HG02763 (cell line): ENCODE data around the gene EPHB6.

Source experiments
- ATAC-seq: cut with Tn5 transposase; IDR thresholded peaks from one replicate; pipeline ENCODE4 v1.9.1; 2021; ENCODE audit warnings: mild to moderate bottlenecking, moderate library complexity; ENCODE audit not compliant: unreplicated experiment

The EPHB6 gene

GRCh38 chr7:142863891-142864685 is 9.2 kb downstream of the EPHB6 start:
- no peak for ATAC-seq

DNA sequence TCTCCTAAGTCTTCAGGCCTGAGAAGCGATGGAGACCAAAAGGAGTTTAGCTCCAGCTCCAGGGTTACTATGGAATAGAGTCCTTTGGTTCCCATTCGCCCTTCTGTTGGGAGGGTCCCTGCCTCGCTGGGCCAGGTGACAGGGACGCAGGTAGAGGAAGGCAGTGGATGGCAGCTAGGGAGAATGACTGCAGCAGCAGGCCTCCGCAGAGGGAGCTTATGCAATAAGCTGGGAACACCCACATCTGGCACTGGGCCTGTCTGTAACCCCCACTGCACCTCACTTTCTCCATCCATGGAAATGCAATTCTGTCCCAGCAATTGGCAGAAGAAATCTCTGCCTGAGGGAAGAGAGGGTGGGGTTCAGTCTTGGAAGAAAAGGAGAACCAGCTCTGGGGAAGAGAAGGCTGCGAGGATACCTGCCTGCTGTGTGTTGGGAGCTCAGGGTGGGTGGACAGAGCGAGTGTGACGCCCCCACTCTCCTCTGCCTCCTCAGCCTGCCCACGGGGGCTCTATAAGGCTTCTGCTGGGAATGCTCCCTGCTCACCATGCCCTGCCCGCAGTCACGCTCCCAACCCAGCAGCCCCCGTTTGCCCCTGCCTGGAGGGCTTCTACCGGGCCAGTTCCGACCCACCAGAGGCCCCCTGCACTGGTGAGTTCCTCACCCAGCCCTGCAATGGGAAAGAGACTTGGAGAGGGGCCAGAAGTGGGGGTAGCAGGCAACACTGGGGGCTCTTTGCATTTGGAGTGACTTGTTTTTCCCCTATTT is 10.3 kb downstream of the EPHB6 start:
- no peak for ATAC-seq

DNA sequence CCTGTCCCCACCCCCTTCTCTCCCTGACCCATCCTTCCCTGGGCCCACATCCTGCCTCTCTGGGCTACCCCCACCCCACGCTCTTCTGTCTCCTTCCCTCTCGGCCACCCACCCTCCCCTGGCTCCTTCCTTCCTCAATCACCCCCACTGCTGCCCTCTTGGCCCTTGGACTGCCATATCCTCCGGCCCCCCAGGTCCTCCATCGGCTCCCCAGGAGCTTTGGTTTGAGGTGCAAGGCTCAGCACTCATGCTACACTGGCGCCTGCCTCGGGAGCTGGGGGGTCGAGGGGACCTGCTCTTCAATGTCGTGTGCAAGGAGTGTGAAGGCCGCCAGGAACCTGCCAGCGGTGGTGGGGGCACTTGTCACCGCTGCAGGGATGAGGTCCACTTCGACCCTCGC is 10.9 kb downstream of the EPHB6 start:
- no peak for ATAC-seq

DNA sequence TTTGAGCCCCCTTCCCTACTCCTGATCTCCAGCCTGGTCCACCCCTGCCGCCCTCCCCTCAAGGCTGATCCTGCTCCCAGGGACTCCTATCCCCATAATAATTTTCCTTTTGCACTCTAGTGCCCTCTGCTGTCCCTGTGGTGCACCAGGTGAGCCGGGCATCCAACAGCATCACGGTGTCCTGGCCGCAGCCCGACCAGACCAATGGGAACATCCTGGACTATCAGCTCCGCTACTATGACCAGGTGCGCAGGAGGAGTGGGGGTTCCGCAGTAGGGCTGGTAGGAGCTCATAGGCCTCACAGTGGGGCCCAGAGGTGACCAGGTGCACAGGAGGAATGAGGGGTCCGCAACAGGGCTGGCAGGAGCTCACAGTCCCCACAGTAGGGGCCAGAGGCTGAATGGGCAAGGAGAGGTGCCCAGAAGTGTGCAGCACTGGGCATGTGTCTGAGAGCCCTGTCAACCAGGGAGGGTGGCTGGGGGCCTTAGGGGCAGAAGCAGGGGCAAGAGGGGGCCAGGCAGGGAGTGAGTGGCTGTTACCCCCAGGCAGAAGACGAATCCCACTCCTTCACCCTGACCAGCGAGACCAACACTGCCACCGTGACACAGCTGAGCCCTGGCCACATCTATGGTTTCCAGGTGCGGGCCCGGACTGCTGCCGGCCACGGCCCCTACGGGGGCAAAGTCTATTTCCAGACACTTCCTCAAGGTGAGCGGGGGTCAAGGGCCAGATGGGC is 11.7 kb downstream of the EPHB6 start:
- no peak for ATAC-seq

DNA sequence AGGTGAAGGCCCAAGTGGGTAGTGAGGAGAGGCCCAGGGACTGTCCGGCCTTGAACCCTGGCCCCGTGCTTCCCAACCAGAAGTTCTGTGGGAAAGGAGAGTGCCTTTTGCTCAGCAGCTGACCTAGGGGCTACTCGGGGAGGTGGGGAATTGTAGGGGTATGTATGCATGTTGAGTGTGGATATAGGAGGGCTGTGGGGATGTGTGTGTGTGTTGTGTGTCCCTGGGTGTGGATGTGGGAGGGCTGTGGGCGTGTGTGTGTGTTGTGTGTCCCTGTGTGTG is 12.2 kb downstream of the EPHB6 start:
- ATAC-seq: no peak

GRCh38 chr7:142867398-142868187 is 12.7 kb downstream of the EPHB6 start:
- no peak for ATAC-seq

DNA sequence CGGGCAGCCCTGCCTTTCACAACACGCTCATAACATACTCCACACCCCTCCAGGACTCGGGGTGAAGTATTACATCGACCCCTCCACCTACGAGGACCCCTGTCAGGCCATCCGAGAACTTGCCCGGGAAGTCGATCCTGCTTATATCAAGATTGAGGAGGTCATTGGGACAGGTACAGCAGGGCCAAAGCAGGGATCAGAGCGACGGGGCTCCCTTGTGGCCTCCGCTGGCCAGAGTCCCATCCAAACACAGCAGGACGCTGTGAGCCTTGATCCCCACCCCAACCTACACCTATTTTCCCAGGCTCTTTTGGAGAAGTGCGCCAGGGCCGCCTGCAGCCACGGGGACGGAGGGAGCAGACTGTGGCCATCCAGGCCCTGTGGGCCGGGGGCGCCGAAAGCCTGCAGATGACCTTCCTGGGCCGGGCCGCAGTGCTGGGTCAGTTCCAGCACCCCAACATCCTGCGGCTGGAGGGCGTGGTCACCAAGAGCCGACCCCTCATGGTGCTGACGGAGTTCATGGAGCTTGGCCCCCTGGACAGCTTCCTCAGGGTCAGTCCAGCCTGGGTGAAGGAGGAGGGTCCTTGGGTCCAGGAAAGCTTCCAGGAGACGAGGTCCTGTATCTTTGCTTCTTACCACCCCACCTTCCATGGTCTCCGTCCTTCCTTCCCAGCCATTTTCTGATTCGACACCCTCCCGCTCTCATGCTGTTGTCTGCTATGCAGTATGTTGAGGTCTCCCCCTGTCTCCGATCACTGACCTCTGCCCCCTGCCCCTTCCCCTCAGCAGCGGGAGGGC is 13.5 kb downstream of the EPHB6 start:
- no peak for ATAC-seq

- ATAC-seq: no peak
Measured at GRCh38 chr7:142868986-142869415, 14.1 kb downstream of the EPHB6 start.

- no peak for ATAC-seq
Measured at GRCh38 chr7:142869434-142869833, 14.6 kb downstream of the EPHB6 start.

DNA sequence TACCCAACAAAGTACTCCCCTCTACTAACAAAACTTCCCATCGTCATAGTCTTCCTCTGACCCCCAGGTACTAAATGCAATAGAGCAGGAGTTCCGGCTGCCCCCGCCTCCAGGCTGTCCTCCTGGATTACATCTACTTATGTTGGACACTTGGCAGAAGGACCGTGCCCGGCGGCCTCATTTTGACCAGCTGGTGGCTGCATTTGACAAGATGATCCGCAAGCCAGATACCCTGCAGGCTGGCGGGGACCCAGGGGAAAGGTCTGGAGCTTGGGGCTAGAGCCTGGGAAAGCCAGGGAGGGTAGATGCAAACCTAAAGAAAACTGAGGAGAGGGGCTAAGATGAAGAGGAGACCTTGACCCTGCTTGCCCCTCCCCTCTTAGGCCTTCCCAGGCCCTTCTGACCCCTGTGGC is 15.3 kb downstream of the EPHB6 start:
- ATAC-seq: no peak

GRCh38 chr7:142870566-142871259 is 15.8 kb downstream of the EPHB6 start:
- no peak for ATAC-seq

- ATAC-seq: no peak
Measured at GRCh38 chr7:142871260-142872105, 16.6 kb downstream of the EPHB6 start.

- no peak for ATAC-seq
Measured at GRCh38 chr7:142872106-142872675, 17.3 kb downstream of the EPHB6 start.

DNA sequence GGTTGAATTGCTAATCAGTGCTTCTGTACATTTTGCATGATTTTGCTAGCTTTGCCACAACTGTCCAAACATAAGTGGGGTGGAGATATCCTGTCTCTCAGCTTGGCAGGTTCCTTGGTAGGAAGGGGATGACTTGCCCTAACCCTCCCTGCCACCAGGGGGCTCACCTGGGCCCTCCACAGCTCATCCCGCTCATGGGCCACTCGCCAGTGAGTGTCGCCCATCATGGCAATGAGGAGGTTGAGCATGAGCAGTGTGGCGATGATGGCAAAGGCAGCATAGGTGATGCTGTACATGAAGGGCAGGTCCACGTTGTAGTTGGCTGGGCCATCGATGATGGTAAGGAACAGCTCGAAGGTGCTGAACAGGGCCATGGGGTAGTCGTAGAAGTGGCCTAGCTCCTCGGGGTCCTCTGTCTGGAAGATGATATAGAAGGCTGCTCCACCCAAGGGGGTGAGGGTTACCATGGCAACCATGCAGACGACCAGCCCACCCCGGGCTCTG is 18.5 kb downstream of the EPHB6 start:
- no peak for ATAC-seq

GRCh38 chr7:142873871-142874270 is 19.0 kb downstream of the EPHB6 start:
- ATAC-seq: no peak

DNA sequence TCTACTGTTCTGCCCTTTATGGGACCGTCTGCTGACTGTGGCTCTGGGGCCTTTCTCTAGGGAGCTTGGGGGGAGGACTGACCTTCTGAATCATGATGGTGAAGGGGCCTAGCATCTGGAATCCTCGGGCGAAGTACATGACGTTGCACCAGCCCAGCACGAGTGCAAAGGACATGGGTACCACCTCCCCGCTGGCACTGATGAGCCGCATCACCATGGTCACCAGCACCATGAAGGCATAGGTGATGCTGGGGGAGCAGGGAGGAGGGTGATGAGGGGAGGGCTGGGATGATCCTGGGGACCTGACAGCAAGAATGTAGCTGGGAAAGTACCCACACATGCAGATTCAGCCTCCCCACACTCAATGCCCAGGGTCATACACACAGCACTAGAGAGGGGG is 19.5 kb downstream of the EPHB6 start:
- ATAC-seq: no peak

GRCh38 chr7:142874837-142875236 is 20.0 kb downstream of the EPHB6 start:
- no peak for ATAC-seq

DNA sequence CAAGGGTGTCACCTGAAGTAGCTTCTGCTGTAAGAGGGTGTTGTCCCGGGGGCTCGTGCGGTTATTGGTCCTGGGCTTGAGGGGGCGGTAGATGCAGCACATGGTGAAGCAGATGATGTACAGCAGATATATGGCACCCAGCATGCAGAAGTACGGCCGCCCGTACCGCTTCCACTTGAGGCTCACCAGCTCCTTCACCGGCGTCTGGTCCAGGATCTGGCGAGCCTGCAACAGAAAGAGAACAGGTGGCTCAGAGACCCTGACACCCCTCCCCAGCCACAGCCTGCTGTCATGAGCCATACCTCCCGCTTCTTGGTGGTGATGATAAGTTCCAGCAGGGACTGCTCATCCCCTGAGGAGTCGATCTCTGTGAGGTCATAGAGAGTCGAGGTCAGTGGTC is 20.6 kb downstream of the EPHB6 start:
- ATAC-seq: no peak
